Measurements from ENCODE around the gene DDX10. TPM values are rescaled to one million over a fixed set of nuclear protein-coding genes. Genes with fewer than 3 reads are reported as not detected.

The DDX10 gene
- total RNA-seq, 4 donors from 2014 or later, result 8.8 to 27.7 (median 14.6) TPM

DNA sequence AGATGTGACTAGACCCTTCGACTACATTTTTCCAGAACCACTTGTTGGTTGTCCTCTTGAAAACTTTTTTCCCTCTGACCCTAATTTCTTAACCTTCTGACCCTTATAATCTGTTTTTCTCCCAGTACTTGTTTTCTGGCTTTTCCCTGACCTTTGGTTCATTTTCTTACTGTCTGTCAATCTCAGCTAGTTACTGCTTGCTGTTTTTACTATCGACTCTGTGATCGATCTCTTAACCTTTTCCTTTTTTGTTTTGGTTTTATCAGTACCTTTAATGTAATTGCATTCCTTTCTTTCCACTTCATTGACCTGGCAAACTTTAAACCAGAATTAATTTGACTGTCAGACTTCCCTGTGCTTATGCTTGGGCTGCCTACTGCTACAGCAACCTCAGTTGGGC lies 92.8 kb downstream of the DDX10 start:
- TF ChIP-seq, protein P1, sequence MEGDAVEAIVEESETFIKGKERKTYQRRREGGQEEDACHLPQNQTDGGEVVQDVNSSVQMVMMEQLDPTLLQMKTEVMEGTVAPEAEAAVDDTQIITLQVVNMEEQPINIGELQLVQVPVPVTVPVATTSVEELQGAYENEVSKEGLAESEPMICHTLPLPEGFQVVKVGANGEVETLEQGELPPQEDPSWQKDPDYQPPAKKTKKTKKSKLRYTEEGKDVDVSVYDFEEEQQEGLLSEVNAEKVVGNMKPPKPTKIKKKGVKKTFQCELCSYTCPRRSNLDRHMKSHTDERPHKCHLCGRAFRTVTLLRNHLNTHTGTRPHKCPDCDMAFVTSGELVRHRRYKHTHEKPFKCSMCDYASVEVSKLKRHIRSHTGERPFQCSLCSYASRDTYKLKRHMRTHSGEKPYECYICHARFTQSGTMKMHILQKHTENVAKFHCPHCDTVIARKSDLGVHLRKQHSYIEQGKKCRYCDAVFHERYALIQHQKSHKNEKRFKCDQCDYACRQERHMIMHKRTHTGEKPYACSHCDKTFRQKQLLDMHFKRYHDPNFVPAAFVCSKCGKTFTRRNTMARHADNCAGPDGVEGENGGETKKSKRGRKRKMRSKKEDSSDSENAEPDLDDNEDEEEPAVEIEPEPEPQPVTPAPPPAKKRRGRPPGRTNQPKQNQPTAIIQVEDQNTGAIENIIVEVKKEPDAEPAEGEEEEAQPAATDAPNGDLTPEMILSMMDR (IDR thresholded peaks at IDR 0.05; ENCODE audit: low read depth), result no peak

DNA sequence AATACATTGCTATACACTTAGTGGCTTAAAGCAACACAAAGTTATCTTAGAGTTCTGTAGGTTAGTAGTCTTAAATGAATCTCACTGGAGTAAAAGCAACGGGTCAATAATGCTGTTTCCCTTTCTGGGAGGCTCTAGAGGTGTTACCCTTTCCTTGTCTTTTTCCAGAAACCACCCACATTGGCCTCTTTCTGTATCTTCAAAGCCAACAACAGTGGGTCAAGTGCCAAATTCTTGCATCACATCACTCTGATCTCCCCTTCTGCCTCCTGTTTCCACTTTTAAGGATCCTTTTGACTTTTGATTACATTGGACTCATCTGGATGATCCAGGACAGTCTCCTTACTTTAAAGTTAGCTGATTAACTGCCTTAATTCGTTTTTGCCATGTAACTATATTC lies 93.6 kb downstream of the DDX10 start:
- TF ChIP-seq, protein P1 (IDR thresholded peaks at IDR 0.05; ENCODE audit: low read depth), result no peak

DNA sequence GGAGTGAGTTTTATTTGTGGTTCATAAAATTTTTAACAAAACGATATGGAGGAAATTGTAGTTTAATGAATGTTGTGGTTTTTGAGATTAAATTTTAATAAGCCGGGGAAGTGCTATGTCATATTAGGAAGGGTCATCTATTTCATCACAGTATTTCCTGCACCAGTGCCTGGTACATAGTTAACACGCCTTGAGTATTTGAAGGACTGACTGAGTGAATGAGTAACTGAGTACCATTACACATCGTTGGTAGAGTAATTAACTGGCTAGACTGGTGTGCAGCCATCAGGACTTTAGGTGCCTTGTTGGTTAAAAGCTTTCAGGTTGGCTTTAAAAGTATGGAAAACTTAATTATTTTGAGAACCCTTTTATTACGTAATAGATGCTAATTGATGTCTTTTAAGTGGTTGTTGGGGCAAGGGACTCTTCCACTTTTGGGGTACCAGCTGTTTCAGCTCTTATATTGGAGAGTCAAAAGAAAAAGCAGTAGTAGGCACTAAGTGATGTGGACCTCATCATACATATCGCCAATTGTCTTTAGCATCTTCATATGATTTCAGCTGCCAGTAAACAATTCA lies 101.8 kb downstream of the DDX10 start:
- TF ChIP-seq, protein P1 (IDR thresholded peaks at IDR 0.05; ENCODE audit: low read depth), result no peak

DNA sequence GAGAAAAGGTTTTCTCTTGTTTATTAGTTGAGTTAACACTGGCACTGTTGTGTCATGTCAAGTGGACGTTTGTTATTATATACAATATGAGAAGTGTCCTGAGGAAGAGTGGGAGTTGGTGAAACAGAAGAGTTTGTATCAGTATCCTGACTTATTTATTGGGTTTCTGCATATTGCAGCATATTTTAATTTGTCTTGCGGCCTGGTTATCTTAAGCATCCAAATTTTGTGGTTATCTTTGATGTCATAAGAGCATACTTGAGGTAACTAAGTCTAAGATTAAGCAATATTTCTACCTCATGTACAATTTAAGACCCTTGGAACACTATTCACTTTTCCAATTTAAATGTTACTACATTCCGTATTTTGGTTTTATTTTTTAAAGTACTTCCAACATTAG lies 103.5 kb downstream of the DDX10 start:
- TF ChIP-seq, protein P1 (IDR thresholded peaks at IDR 0.05; ENCODE audit: low read depth), result no peak

DNA sequence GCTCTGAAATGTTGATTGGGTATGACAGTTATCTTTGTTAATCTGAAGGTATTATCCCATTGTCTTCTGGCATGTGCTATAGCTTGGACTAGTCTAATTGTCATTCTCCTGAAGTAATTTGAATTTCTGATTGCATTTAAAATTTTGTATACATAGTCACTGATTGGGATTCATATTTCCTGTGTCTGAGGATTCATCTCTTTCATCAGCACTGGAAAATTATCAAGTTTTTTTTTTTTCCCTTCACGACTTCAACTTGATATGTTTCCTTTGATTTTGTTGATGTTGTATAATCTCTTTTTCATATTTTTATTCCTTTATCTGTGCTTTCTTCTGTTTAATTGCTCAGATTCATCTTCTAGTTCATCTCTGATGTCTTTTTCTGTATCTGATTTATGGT lies 104.1 kb downstream of the DDX10 start:
- TF ChIP-seq, protein P1 (IDR thresholded peaks at IDR 0.05; ENCODE audit: low read depth), result no peak

DNA sequence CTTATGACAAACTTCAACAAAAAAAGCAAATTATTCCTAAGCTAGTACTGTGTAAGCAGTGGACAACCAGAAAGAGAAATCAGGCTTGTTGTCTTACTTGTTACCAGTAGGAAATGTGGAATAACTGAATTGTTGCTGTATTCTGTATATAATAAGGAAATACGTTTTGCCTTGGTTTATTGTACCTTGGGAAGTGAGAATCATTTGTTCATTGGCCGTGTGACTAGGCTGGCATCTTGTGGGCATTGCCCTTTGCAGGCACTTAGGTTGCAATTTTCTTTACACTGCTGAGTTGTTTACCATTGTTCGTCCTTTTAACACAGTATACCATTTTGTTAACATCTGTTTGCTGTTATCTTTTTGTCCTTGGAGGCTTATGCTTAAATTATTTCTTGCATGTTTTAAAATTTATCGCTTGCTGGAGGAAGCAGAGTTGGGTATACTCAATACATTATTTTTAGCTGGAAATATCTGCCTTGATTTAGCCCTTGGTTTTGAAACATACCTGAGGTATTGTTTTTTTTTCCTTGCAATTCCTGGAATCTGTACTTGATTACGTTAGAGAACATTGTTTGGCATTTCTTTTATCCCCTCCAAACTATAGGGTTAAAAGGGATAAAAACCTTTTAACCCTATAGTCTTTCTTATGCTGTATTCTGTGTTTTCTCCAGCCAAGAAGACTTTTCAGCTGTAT lies 109.3 kb downstream of the DDX10 start:
- TF ChIP-seq, protein P1 (IDR thresholded peaks at IDR 0.05; ENCODE audit: low read depth), result no peak

DNA sequence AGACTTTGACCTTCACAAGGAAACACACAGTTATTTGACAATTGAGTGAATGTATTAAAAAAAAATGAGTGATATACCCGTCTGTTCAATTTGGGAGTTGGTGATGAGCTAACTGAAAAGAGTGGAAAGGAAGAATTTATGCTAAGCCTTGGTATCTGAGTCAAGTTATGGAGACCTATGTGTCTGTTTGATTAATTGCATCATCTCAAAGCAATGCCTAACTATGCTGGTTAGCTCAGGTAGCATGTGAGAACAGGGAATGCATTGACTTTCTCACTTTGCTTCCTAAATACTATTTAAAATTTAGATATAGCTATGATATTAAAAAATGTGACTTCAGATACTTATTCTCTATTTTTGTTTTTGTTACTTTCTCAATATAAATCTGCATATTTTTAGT lies 110.5 kb downstream of the DDX10 start:
- TF ChIP-seq, protein P1 (IDR thresholded peaks at IDR 0.05; ENCODE audit: low read depth), result no peak
